ENCODE results near the gene DAB1.

DAB1 gene

DNA sequence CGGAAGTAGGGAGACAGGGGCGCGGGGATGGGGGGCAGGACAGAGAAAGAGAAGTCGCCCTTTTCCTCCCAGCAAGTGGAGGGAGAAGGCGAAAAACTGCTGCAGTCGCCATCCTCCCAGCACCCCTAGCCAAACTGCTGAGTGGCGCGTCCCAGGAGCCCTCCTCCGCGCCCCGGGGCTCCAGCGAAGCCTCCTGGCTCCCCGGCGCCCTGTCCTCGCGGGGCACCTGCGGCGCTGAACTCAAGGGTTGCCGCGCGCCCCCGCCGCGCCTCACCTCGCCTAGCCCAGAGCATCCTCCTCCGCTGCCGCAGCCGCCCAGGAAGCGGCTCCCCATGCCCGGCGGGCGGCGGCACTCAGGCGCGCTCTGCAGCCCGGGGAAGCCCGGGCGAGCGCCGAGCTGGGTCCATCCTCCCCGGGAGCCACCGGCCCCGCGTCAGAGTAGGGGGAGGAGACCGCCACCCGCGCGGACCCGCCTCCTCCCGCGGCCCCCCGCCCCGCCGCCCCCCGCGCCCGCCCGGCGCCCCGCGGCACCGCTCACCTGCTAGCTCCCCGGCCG, at the start of gene DAB1:
Gene DAB1 (minus strand): TSS at position 405 of the 556 bp plus-strand sequence. CDS start 133,030 bp downstream, outside the sequence.
- DNase-seq (ENCODE audit: low spot score) = peak; percentile 73

DNA sequence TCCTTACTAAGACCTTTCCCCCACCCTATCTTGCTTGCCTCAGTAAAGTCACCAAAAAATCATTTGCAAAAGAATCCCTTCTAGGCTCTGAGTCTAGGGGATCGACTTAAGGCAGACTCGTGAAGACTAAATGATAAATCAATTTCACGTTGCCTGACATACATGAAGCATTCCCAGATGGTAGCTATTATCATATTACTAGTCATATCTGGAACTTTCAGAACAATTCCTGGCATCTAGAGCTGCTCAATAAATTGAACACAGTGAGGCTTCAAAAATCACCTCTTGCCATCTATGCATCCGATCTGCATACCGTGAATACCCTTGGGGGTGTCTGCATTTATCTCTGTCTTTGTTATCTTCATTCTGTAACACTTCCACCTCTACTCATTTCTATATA, 49.6 kb upstream of the DAB1 start:
- no peak for DNase-seq (ENCODE audit: low spot score)

DNA sequence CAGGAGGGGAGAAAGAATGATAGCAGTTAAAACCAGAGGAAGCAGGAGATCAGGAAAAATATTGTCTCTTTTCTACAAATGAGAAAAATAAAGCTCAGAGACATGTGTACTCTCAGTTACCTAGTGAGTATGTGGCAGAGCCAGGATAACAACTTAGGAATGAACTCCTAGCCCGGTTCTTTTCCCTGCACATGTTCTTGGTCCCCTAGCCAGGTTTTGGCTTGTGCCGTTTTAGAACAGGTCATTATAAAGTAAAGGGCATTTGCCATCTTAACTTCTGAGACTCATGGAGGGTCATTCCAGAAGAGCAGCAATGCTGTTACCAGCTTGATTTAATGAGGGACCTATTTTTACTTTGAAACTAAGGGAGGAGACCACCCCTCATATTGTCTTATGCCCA, 48.1 kb upstream of the DAB1 start:
- no peak for DNase-seq (ENCODE audit: low spot score)

DNA sequence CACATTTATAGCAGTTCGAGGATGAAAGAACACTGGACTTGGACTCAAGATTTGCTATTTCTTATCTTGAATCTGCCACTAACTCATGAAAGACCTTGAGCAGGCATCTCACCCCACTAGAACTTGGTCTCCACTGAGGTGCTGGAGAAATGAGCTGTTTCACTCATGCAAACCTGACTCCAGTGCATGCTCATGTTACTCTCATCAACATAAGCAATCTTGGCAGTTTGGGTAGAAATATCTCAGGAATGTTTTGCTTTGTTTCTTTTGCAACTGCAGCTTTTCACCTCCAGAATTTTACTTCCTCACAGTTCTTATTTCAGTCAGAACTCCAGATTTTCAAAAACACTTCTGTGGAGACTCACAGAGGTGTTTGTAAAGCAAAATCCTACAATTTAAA, 46.2 kb upstream of the DAB1 start:
- DNase-seq (ENCODE audit: low spot score) = no peak

DNA sequence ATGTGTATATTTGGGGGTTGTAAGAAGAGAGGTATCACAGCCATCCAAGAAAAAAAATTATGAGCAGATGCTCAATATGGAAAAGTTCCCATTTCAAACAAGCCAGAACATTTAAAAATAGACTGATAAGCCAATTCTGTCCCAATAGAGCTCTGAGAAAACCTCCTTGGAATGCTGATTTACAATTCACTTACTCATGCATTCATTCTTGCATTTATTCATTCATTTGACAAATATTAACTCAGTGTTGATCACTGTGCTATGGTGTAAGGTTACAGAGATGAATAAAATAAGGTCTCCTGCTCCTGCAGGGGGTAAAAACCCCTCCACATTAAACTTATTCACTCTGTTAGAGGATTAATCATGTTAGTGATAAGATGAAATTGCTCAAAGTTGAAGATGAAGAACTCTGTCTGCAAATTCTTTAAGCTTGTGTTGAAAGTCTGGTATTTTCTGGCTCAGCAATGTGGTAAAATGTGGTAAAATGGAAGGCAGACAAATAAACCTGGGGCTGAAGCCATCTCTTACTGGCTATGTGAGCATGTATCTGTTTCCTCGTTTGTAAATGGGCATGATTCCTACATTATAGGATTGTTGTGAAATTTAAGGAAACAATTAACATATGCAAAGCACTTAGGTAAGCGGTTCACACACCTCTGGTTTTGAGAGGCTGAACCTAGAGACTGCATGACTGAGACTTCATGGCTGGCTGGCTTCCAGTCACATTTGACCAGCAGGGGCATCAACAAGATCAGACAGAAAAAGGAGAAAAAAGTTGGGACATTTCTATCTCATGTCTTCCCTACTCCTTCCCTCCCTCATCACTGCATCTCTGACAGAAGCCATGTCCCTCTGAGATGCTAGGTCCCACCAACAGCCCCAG, 45.0 kb upstream of the DAB1 start:
- no peak for DNase-seq (ENCODE audit: low spot score)

DNA sequence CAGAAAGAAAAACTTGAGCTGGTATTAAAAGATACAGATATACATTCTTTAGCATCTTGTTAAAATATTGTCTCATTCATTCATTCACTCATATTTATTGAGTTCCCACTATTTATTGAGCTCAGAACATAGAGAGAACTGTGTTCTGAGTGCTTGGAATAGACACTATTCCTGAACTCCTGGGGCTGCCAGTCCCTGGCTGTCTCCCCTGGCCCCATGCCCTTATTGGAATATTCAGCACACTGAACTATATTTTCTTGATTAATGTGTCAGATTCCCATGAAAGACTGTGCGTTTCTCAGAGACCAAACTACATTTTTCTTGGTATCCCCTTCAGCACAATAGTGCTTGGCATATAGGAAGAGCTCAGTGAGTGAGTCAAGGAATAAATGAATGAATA, 44.0 kb upstream of the DAB1 start:
- DNase-seq (ENCODE audit: low spot score) = no peak

DNA sequence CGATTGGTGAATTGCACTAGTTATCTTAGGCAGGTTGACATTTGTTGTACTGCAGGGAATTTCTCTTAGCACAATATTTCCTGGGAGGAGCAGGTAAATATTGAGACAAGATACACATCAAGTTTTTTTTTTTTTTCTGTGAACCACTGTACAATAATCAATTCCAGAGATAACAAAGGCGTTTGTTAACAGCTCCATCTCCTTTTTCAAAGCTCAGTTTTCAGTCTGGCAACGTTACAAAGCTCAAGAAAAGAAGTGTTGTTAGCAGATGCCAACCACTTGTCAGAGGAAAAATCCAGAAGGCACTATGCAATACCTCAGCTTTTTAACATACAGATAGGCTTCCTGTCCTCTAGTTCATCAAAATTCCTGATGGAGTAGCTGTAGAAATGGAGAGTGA, 40.9 kb upstream of the DAB1 start:
- no peak for DNase-seq (ENCODE audit: low spot score)

DNA sequence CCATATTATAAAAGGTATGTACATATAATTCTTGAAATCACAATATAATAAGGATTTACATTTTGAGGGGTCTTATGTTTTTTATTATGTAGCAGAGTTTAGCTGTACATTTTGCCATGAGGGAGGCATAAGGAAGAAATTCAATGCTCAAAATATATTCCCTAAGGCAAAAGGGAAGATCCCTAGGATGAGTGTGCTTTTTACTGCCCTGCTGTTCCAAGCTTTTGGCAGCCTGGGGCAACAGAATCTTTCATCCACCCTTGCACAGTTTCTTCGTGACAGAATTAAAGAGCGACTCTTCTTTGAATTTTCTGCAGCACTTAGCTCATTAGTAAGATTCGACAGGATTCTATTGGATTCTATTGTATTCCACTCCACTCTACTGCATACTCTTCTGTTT, 39.5 kb upstream of the DAB1 start:
- DNase-seq (ENCODE audit: low spot score) = no peak

DNA sequence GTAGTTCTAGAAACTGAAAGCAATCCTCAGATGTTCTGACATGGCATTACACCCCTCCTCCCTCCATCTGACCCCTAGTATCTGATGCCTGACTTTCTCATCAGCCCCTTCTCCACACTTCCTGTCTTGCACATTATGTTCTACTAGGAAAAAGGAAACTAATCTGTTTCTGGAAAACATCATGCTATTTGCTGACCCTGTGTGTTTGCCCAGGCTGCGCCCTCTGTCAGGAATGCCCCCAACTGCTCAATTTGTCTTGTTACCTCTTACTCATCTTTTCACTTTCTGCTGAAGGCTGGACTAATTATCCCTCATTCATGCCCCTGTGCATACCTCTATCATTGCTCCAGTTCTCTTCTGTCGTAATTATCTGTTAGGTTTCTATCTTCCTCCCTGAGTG, 37.5 kb upstream of the DAB1 start:
- DNase-seq (ENCODE audit: low spot score) = no peak

DNA sequence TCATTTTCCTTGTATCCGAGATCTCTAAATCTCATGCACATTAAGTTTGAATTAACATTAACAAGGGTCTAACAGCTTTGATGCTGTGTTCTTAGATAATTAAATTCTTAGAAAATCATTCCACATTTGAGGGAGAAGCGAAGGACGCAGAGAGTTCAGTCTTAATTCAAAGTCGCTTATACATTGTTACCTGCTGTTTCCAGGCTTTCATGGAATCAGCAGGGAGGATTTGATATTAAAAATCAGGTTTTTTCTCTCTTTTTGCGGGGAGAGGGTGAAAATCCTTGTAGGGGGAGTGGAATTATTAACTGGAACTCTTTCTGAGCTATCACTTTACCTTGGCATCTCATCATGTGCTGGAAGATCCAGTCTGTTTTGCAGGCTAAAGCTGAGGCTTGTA, 27.7 kb upstream of the DAB1 start:
- no peak for DNase-seq (ENCODE audit: low spot score)

DNA sequence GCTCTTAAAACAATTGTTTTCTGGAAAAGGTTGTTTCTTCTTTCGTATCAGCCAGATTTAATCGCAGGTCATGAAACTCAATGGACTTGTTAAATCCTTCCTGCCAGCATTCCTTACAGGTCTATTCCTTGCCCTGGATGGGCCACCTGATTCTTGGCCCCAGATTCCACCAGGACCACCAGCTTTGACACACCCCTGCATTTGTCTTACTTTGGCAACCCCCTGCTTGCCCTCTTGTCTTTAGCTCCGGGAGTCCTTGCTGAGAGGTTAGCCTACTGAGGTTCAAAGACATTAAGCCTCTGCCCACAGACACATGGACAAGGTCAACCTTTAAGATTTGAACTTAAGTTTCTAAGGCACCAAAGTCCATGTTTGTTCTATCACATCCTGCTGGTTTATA, 27.1 kb upstream of the DAB1 start:
- DNase-seq (ENCODE audit: low spot score) = no peak

DNA sequence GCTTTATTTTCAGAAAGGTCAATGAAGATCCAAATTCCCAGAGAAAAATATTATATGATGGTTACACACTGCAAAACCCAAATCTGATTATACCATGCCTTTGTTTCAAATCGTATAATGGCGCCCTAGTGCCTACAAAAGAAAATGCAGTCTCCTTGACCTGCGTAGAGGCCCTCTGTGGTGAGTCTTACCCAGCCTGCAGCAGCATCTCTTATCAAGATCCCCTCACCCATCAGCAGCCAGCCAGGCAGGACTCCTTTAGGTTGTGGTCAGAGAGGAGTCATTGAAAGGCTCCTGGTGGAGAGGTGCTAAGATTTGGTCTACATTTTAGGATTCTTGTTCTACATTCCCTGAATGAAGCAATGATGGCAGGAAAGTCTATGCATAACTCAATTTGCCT, 23.7 kb upstream of the DAB1 start:
- no peak for DNase-seq (ENCODE audit: low spot score)

DNA sequence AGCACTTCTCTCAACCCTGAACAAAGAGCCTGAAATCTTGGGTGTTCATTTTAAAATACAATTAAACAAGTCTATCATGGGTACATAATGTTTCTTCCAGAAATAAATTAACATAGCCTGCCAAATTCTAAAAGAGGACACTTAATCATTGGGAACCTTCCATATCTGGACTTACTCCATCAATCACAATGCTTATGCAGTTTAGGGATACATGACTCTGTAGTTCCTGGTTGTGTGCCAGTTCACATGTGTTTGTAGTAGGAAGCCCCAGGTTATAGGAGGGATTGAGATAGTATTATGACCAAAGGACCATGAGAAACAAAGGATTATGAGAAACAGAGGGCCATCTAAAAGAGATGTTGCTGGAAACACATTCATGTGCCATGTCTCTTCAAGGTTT, 19.1 kb upstream of the DAB1 start:
- no peak for DNase-seq (ENCODE audit: low spot score)

DNA sequence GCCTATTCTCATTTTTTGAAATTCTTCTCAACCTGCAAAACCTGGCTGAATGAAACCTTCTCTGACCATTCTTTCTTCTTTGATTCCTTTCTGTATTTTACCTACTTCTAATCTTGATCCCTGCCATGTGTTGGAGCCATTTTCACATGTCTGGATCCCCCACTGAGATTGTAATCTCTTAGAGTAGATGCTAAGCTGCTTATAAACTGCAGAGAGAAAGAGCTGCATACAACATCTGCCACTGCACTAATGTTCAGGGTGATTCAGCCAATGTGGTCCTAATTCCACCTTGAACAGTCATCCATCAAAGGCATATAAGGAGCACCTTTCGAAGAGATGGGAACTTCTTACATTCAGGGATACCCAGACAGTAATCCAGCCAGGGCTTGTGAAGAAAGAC, 16.2 kb upstream of the DAB1 start:
- peak; percentile 72 for DNase-seq (ENCODE audit: low spot score)

DNA sequence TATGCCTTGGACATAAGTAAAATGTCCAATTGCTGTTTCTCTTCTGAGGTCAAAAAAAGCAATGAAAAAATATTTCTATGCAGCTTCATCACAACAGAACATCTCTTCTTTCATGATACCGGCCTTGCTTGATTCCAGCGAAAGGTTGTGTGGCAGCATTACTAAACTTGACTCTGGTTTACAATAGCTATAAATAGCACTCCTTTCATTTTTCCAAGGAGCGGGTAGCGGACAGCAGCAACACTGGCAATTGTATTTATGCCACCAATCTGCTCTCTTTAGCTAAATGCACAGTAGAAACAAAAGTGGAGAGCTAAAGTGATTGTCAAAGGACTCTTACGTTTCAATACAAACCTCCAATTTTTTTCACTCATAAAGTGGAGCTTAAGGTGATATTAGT, 7.5 kb upstream of the DAB1 start:
- DNase-seq (ENCODE audit: low spot score) = no peak

DNA sequence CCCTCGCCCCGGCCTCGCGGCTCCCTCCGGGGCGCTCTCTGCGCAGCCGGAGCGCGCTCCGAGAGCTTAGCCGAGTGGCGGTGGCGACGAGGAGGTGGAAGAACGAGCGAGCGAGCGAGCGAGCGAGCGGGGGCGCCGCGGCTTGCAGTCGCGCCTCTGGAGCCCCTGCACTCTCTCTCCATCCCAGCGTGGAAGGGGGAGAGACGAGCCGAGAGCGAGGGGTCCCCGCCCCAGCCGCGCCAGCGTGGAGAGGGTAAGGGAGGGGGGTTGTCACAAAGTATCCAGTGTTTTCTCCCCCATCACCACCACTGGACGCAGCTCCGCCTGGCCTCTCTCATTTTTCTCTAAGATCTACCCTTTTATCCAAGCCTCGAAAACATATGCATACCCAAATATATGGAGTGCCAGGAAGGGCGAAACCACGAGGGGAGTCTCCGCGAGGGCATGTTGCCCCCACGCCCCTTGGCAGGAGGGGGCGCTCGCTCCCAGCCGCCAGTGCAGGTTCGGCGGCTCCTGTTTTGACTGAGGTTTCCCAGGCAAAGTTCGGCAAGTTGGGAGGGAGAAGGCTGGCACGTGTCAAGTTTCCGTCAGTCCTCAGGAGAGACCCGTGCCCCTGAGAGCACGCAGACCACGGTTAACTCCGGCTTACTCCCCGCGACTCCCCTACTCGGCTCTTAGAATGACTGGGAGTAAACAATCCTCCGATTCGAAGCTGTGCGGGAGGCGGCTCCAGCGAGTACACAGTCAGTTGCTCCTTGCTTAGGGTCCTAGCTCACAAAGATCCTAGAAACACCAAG, 569 bp upstream of the DAB1 start:
- DNase-seq (ENCODE audit: low spot score) = peak; percentile 85

DNA sequence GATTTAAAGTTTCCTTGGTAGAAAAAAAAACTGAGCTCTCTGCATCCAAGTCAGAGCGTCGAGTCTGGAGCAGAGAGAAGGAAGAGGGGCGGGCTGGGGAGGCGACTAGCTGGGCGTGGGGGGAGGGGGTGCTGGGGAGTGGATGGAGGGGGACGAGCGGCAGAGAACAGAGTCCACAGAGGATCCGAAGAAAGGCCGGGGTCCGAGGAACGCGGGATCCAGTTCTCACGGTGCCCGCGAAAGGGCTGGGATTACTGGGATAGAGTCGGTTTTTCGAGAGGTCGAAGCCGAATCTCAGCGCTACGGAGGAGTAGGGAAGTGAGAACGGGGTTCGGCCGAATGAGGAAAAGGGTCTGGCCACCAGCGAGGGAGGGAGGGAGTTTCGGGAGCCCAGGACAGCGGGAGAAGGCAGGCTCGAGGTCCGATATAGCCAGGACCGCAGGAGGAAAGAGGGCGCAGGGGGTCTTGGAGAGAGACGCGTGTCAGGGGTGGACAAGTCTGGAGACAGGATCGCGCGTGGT, 665 bp downstream of the DAB1 start:
- DNase-seq (ENCODE audit: low spot score) = peak; percentile 41

DNA sequence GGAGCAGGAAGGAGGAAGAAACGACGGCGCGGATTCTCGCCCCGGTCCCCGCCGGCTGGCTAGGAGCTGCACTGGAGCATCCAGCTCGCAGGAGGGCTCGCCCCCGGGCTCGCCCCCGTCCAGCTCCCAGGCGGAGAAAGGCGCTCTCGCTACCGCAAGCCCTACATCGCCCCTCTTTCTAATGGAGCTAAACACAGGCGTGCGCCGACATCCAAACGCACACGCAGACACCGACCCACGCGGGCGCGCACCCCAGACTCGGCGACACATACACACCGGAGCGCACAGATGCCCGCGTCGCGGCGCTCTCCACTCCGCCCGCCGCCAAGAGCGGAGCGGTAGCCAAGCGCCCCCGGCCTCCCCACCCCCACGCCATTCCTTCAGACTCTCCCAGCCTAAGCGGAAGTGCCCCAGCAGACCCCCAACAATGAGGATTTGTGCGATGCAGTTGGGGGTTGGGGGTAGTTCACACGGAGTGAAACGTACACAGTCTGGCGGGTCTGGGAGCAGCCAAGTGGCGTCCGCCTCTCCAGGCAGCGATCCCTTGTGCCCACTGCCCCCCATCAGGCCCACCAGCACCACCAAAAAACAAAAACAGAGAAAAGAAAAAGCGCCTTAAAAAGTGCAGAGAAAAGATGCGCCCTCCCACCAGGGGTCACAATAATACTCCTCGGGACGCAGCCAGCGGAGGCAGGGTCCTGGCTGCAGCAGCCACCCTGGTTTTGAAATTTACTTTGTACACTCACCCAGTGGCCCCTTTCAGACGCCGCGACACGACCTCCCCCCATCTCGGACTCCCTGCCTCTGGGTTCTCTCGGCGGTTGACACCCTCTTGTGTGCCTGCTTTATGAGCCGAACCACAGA, 1.4 kb downstream of the DAB1 start:
- DNase-seq (ENCODE audit: low spot score) = peak; percentile 71

DNA sequence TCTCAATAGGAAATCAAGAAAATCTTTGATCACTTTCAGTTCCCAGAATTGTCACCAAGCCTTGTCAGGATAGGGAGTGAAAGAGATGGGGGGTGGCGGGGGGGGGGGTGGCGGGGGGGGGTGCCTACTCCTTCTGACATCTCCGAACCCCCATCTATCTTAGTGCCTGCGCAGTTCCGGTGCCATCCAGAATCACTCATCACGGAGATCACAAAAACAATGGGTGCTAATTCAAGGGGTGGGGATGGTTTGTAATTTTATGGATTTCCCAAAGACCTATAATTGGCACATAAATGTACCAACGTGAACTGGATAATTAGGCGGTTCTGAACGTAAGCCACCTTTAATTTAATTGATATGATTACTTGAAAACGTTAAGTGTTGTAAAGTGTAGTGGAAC, 2.1 kb downstream of the DAB1 start:
- no peak for DNase-seq (ENCODE audit: low spot score)

DNA sequence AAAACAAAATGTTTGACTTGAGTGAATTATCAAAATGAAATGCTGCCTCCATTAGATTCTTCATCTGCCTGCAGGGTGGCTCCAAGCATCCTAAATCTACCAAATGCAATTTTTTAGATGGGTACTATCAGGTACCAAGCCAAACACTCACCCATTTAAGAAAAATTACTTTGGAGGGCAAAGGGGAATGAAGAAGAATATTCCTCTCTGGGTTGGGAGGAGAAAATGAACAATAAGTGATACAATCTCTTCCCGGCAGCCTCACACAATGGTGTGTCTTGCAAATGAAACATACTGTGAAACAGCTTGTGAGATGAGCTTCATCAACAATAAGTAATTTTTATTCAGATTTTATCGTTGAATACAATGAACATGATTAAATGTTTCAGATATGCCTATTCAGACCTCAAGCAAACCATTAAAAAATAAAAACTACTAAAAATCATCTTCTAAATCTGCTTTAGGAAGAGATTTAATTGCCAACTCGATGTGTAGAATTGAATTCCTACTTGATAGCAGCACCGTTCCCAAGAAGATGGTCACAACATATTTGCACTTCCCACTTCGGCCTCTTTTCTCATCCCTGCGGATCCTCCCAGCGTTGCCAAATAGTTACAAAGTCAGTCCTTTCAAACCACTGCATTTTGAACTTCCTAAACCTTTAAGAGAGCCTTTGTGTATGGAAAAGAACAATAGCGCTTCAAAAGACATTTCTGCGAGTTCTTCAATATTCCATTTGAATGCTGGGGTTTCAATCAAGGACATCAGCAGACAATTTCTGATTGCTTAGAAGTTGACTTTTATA, 2.7 kb downstream of the DAB1 start:
- no peak for DNase-seq (ENCODE audit: low spot score)

DNA sequence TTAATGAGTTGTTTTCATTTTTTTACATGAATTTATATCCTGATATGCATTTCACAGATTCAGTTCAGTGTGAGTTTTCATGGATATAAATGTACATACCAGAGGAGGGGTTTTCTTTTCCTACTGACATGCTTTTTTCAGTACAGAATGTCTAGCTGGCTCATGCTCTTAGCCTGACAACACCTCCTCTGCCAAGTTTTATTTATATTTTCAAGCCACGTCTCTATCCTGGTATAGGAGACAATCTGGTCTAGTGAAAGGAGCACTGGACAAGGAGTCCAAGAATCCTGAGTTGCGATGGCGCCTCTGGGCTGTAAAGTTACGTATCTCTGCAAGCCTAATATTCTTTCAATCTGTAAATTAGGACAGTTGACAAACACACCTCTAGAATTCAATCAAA, 4.9 kb downstream of the DAB1 start:
- no peak for DNase-seq (ENCODE audit: low spot score)

Data from D341Med (cell line).